Kidney epithelial cell (primary cell): ENCODE measurements around the gene LBX2. TPM values are rescaled to one million over a fixed set of nuclear protein-coding genes. Genes with fewer than 3 reads are reported as not detected.

Source experiments
- DNase-seq: peaks from one replicate; pipeline ENCODE4 v3.0.0-alpha.2; 2010; ENCODE audit warnings: low read depth
- H3K27me3 ChIP-seq: 2 replicates; pipeline ENCODE4 v1.6.0; 2011; ENCODE audit warnings: low read length; ENCODE audit not compliant: control insufficient read depth, insufficient read depth
- H3K36me3 ChIP-seq: 2 replicates; pipeline ENCODE4 v1.5.1; 2011; ENCODE audit warnings: low read length; ENCODE audit not compliant: control insufficient read depth, insufficient read depth
- H3K4me3 ChIP-seq: 2 replicates; pipeline ENCODE4 v1.5.1; 2011; ENCODE audit warnings: low read depth, mild to moderate bottlenecking, control low read depth, low read length
- CTCF ChIP-seq: IDR thresholded peaks from 2 replicates; pipeline ENCODE4 v1.5.1; 2011; ENCODE audit warnings: mild to moderate bottlenecking, moderate library complexity, low read length, control low read depth, inconsistent platforms; ENCODE audit not compliant: insufficient read depth, poor library complexity, severe bottlenecking
- total RNA-seq: library from RNA; depleted of rRNA; stranded (reverse); fragments of >200 nt; gene quantifications from 2 replicates; pipeline ENCODE4 v1.2.3, GENCODE V29; 2015

LBX2 gene
- total RNA-seq, 1 donor from 2014 or later: 1.9 TPM

- H3K27me3 ChIP-seq: no peaks in the 10 kb centered on the region
- no peak overlapping the region for H3K4me3 ChIP-seq
- no peak for TF ChIP-seq CTCF
- no peak for DNase-seq
- no peaks in the 10 kb centered on the region for H3K36me3 ChIP-seq
Measured at GRCh38 chr2:74540291-74540690, 40.9 kb upstream of the LBX2 start.

GRCh38 chr2:74538881-74539339, 39.5 kb upstream of the LBX2 start:
- TF ChIP-seq CTCF: no peak
- Histone ChIP-seq H3K36me3 (no peaks in the 10 kb centered on the region), H3K4me3 (no peak overlapping the region), H3K27me3 (no peaks in the 10 kb centered on the region)
- DNase-seq: no peak

GRCh38 chr2:74537140-74537539, 37.7 kb upstream of the LBX2 start:
- no peak overlapping the region for H3K4me3 ChIP-seq
- DNase-seq: no peak
- H3K27me3 ChIP-seq: no peaks in the 10 kb centered on the region
- H3K36me3 ChIP-seq: no peaks in the 10 kb centered on the region
- no peak for TF ChIP-seq CTCF

- H3K4me3 ChIP-seq: no peak overlapping the region
- DNase-seq: no peak
- TF ChIP-seq CTCF: no peak
- H3K36me3 ChIP-seq: no peaks in the 10 kb centered on the region
- H3K27me3 ChIP-seq: no peaks in the 10 kb centered on the region
Measured at GRCh38 chr2:74536166-74536950, 37.0 kb upstream of the LBX2 start.

GRCh38 chr2:74535440-74535965, 36.1 kb upstream of the LBX2 start:
- Histone ChIP-seq H3K4me3 (no peak overlapping the region), H3K36me3 (no peaks in the 10 kb centered on the region), H3K27me3 (no peaks in the 10 kb centered on the region)
- no peak for DNase-seq
- no peak for TF ChIP-seq CTCF

- Histone ChIP-seq H3K4me3 (no peak overlapping the region), H3K36me3 (no peaks in the 10 kb centered on the region), H3K27me3 (no peaks in the 10 kb centered on the region)
- no peak for TF ChIP-seq CTCF
- DNase-seq: no peak
Measured at GRCh38 chr2:74534411-74534810, 35.0 kb upstream of the LBX2 start.
